Dedifferentiated amniotic fluid mesenchymal stem cell (primary cell): ENCODE results near the gene CAPRIN2.

ENCODE experiments used
- DNase-seq: peaks from one replicate; pipeline ENCODE4 v3.0.0-alpha.2; 2016; ENCODE audit errors: extremely low spot score

The CAPRIN2 gene

GRCh38 chr12:30761730-30762129 lies 7.0 kb upstream of the CAPRIN2 start:
- DNase-seq, result no peak

- no peak for DNase-seq
Measured at GRCh38 chr12:30757316-30757715, 2.6 kb upstream of the CAPRIN2 start.

GRCh38 chr12:30756074-30756473 lies 1.3 kb upstream of the CAPRIN2 start:
- DNase-seq, result no peak

- DNase-seq, result no peak
Measured at GRCh38 chr12:30755395-30755762, 628 bp upstream of the CAPRIN2 start.

GRCh38 chr12:30754383-30754749 lies 385 bp downstream of the CAPRIN2 start:
- DNase-seq, result no peak

GRCh38 chr12:30753751-30754382 lies 884 bp downstream of the CAPRIN2 start:
- DNase-seq, result peak; percentile 24

GRCh38 chr12:30753233-30753632 lies 1.5 kb downstream of the CAPRIN2 start:
- no peak for DNase-seq

- no peak for DNase-seq
Measured at GRCh38 chr12:30752255-30752654, 2.5 kb downstream of the CAPRIN2 start.

- DNase-seq, result no peak
Measured at GRCh38 chr12:30748147-30748546, 6.6 kb downstream of the CAPRIN2 start.

DNA sequence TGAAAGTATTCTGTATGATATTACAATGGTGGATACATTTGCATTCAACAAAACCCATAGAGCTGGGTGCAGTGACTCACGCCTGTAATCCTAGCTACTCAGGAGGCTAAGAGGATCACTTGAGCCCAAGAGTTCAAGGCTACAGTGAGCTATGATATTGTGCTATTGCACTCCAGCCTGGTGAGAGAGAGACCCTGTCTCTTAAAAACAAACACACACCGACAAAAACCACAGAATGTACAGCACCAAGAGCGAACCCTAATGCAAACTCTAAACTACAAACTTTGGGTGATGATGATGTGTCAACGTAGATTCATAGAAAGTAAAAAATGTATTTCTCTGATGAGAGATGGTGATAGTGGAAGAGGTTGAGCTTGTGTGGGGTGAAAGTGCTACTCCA lies 8.6 kb downstream of the CAPRIN2 start:
- no peak for DNase-seq

GRCh38 chr12:30744321-30744720 lies 10.4 kb downstream of the CAPRIN2 start:
- no peak for DNase-seq

DNA sequence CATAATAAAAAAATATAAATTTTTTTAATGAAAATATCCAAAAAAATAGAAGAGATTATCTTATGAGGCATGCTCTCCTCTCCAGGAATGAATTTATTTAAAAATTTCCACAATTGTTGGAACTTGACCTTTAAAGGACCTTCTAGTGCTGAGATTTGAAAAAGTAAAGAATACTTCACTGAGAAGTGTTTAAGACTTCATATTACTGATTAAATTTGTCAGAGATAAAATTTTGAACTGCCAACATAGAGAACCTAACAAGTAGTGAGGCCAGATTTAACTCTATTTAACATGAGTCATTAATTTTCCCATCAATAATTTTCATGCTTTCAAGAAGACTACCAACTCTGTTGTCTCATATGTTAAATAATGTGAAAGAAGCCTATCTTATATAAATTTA lies 14.5 kb downstream of the CAPRIN2 start:
- no peak for DNase-seq

- no peak for DNase-seq
Measured at GRCh38 chr12:30739020-30739419, 15.7 kb downstream of the CAPRIN2 start.

DNA sequence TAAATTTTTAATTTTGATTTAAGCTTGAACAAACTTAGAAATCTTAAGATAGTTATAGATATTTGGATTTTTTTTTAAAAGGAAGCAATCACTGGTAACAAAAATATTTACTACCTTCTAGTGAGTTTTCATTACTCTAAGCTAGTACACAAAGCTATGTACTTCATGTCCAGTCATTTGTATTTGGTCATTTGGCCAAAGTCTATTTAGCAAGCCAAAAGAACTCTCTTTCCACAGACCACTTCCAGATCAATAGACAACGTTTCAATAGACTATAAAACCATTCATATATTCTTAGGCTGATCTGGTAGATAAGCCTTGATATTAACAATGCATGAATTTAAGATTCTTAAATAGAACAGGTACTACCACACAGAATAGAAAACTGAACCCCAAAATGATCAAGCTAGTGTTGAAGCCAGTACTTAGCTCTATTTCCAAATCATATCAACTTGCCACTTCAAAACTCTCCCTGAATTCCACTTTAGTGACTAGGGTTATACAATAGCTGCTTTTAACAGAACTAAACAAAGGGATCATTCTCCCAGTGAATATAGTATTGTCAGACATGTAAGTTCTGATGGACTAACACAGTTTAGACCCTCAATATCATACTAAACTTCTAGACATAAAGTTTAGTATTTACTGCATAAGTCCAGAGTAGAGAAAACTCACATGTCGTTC lies 21.7 kb downstream of the CAPRIN2 start:
- no peak for DNase-seq

GRCh38 chr12:30730011-30730410 lies 24.7 kb downstream of the CAPRIN2 start:
- no peak for DNase-seq

GRCh38 chr12:30729547-30729946 lies 25.2 kb downstream of the CAPRIN2 start:
- DNase-seq, result no peak

DNA sequence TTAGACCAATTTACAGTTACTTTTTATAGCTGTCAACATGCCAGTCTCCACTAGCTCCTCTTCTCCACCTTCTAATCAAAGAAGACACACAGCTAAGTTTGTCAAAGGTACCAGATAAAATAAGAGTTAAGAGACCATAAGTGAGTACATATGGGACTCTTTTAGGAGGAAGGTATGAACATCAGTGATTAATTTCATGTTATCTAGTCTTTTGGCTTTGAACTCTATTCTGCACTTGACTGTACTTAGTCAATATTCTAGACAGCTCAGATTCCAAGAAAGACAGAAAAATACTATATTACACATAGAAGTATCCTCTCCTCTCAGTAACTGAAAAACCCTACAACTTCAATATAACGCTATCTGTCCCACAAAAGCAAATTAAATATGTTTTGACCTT lies 28.1 kb downstream of the CAPRIN2 start:
- no peak for DNase-seq

- DNase-seq, result peak; percentile 85
Measured at GRCh38 chr12:30725739-30726138, 29.0 kb downstream of the CAPRIN2 start.

GRCh38 chr12:30719060-30719459 lies 35.7 kb downstream of the CAPRIN2 start:
- DNase-seq, result peak; percentile 93

- no peak for DNase-seq
Measured at GRCh38 chr12:30707613-30708342, 47.0 kb downstream of the CAPRIN2 start.

DNA sequence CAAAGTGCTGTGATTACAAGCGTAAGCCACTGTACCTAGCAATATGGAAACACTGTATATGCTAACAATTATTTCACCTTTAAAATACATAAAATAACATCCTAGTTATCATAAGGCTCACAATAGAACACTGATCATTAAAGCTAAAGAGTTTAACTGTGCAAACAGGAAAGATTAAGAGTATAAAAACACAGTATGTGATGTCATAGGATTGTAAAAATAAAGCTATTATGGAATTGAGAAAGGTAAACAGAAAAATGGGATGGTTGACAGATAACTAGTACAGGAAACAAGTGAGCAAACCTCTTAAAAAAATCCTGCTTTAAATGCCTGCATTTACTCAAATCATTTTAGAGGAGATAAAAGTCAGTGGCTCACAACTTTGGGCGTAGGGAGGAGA lies 48.3 kb downstream of the CAPRIN2 start:
- DNase-seq, result no peak

DNA sequence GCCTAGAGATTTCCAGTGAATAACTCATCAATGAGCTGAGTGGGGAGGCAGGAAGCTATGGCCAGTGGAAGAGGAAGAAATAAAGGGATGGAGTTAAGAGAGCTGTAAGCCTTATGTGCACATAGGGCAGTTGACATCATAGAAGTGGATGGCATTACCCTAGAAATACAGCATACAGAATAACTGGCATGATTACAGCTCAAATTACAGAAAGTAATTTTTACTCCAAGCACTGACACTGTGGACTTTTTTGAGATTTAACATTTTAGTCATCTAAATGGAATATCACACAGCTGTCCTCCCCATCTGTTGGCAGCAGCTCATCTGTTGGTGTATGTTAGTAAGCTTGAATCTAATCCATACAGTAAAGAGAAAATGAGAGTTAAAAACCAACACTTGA lies 53.7 kb downstream of the CAPRIN2 start:
- DNase-seq, result no peak

DNA sequence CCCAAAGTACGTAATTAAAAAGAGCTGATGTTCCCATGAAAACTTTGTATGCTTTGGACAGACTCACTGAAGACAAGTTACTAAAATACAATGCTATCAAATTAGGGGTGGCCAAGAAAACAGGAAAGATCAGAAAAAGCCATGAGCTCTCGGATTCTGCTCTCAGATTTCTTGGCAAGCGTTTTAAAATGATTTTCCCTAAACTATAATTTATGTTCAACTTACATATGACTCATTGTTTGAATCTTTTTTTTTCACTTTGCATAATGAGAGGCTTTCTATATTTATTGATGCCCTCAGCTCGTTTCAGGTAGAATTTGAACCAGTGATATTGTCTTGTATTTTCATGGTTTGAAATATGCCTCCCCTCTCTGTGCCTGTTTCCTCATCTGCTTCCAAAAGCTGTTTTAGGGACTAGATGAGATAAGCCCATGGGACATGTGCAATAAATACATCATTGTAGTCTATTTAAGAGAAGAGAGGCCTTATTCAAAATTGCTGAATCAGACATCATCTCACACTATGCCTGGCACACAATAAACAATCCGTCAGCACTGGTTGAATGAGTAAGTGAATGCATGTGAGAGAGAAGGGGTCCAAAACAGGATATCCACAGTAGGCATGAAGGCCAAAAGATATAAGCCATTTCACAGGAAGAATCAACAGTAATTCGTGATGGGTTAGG lies 54.4 kb downstream of the CAPRIN2 start:
- DNase-seq, result no peak
